T47D (cell line): ENCODE measurements around the gene LRCH4.
"Not testable (repeated sequence)": the region's sequence is repeated elsewhere in the genome, so short reads cannot be mapped to it uniquely, and the experiment has no call there.

Experiments used
- DNase-seq, 2 experiments: peaks; one replicate each; pipeline versions ENCODE4 v3.0.0 to v3.0.0-alpha.2; 2011 to 2012; ENCODE audit warnings: low read depth in 1 of 2, low spot score in 1 of 2
- JUND ChIP-seq: IDR thresholded peaks from 2 replicates; pipeline ENCODE4 v1.6.1; 2012; ENCODE audit warnings: low read depth
- in situ Hi-C: cut with HindIII; loops from 2 replicates; pipeline ENCODE4 v1.10.0; 2016; ENCODE audit warnings: low sequenced_read_pairs, low pct_unique_long_range_greater_than_20kb

LRCH4 gene

GRCh38 chr7:100547872-100548271, 38.1 kb downstream of the LRCH4 start:
- no peak for DNase-seq
- in situ Hi-C loops: no loop called here
- TF ChIP-seq JUND: no peak

GRCh38 chr7:100546926-100547800, 38.8 kb downstream of the LRCH4 start:
- in situ Hi-C loops: no loop called here
- no peak for TF ChIP-seq JUND
- DNase-seq: no peak

- no peak for TF ChIP-seq JUND
- in situ Hi-C loops: no loop called here
Measured at GRCh38 chr7:100546129-100546925, 39.6 kb downstream of the LRCH4 start.

GRCh38 chr7:100545360-100546128, 40.4 kb downstream of the LRCH4 start:
- in situ Hi-C loops: no loop called here
- no peak for TF ChIP-seq JUND
- DNase-seq: no peak

More at GRCh38 chr7:100546129-100546925, 39.6 kb downstream of the LRCH4 start:
- no peak for DNase-seq

GRCh38 chr7:100544967-100545359, 41.0 kb downstream of the LRCH4 start:
- in situ Hi-C loops: no loop called here

GRCh38 chr7:100544386-100544785, 41.5 kb downstream of the LRCH4 start:
- in situ Hi-C loops: no loop called here
- DNase-seq: no peak
- TF ChIP-seq JUND: no peak

More at GRCh38 chr7:100544967-100545359, 41.0 kb downstream of the LRCH4 start:
- DNase-seq: no peak
- no peak for TF ChIP-seq JUND

GRCh38 chr7:100543586-100543985, 42.3 kb downstream of the LRCH4 start:
- TF ChIP-seq JUND: no peak
- DNase-seq: no peak
- in situ Hi-C loops: no loop called here

- DNase-seq, in situ Hi-C loops: not testable (repeated sequence)
Measured at GRCh38 chr7:100541309-100541708, 44.6 kb downstream of the LRCH4 start.

GRCh38 chr7:100540073-100540723, 45.7 kb downstream of the LRCH4 start:
- in situ Hi-C loops: no loop called here
- TF ChIP-seq JUND: no peak
- no peak for DNase-seq

GRCh38 chr7:100539436-100540006, 46.4 kb downstream of the LRCH4 start:
- no peak for TF ChIP-seq JUND
- DNase-seq: no peak
- in situ Hi-C loops: no loop called here

GRCh38 chr7:100538654-100539435, 47.1 kb downstream of the LRCH4 start, which contains the start of gene AGFG2:
Gene AGFG2, plus strand, starts transcription at chr7:100539203. Its CDS starts 144 bp downstream, at chr7:100539347.
- peak; percentile 96 to 99 for DNase-seq
- in situ Hi-C loops: no loop called here
- no peak for TF ChIP-seq JUND
